NCI-H460 (cell line): ENCODE results near the gene PRKCA. TPM values are rescaled to one million over a fixed set of nuclear protein-coding genes. Genes with fewer than 3 reads are reported as not detected.

ENCODE experiments used
- DNase-seq: peaks from one replicate; pipeline ENCODE4 v3.0.0-alpha.2; 2016; ENCODE audit warnings: low read depth; ENCODE audit errors: extremely low read depth
- total RNA-seq: library from RNA; depleted of rRNA; stranded (reverse); fragments of >200 nt; shearing (Covaris generic); gene quantifications from 2 replicates; pipeline ENCODE4 v1.2.3, GENCODE V29; 2014

Gene PRKCA
- total RNA-seq, 1 experiment from 2014 or later, result 13.6 TPM

DNA sequence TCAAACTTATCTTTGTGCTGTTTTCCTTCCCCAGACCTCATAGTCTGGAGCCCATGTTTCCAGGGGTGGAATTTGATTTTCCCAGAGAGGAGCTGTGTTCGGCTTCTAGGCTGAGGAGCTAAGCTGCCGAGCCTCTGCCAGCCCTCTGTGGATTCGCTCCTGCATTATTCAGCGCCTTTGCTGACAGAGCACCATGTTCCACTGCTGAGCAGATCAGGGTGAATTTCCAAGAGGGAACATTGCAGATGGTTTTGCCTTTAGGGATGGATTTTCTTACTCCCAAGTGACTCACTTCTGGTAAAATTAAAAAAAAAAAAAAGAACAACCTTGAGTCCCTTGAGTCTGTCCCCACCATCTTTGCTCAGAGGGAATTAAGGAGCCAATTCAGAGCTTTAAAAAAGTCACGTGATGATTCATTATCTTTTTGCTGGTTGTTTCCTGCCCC, 229.5 kb downstream of the PRKCA start:
- DNase-seq, result no peak

DNA sequence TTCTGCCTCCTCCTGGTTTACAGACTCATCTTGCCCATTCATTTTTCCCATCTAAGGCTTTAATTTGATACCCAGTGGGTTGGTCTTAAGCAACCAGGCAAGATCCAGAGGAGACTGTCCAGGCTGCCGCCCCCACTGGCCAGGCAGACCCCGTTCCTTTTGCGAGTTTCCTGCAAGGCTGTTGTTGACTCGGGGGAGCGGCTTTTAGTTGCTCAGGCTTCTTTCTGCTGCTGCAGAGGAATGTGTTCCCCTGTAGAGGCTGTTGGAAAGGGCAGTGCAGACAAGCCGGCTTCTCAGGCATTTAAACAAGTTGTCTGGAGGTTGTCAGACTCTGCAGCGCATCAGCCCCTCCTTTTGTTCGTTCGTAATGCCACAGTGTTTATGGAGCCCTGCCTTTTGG, 231.2 kb downstream of the PRKCA start:
- DNase-seq, result no peak

- no peak for DNase-seq
These were observed 231.6 kb downstream of the PRKCA start for GRCh38 chr17:66533986-66534385.

DNA sequence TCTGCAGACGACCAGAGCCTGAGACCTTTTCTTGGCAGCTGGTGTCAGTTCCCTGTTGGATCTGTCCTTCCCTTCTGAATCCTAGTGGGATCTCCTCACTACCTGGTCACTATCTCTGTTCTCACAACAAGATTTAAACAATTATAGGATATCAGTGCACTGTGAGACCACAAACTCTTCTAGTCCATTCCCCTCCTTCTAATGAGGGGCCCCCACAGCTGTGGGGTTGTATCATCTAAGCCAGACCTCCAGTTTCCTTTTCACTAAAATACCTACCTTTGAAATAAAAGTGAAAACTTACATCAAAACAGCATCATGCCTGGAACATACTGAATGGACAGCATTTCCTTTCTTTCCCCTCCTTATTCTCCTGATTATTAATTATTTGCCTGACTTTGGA, 233.2 kb downstream of the PRKCA start:
- no peak for DNase-seq

GRCh38 chr17:66537502-66537901, 235.1 kb downstream of the PRKCA start:
- no peak for DNase-seq

GRCh38 chr17:66538776-66539175, 236.4 kb downstream of the PRKCA start:
- DNase-seq, result no peak

- DNase-seq, result no peak
These were observed 237.8 kb downstream of the PRKCA start for GRCh38 chr17:66540131-66540781.

GRCh38 chr17:66541461-66542128, 239.2 kb downstream of the PRKCA start:
- no peak for DNase-seq

GRCh38 chr17:66542129-66542966, 239.9 kb downstream of the PRKCA start:
- DNase-seq, result no peak

- DNase-seq, result no peak
These were observed 240.6 kb downstream of the PRKCA start for GRCh38 chr17:66542967-66543520.

GRCh38 chr17:66543526-66543925, 241.1 kb downstream of the PRKCA start:
- no peak for DNase-seq

GRCh38 chr17:66545918-66546317, 243.5 kb downstream of the PRKCA start:
- DNase-seq, result no peak

DNA sequence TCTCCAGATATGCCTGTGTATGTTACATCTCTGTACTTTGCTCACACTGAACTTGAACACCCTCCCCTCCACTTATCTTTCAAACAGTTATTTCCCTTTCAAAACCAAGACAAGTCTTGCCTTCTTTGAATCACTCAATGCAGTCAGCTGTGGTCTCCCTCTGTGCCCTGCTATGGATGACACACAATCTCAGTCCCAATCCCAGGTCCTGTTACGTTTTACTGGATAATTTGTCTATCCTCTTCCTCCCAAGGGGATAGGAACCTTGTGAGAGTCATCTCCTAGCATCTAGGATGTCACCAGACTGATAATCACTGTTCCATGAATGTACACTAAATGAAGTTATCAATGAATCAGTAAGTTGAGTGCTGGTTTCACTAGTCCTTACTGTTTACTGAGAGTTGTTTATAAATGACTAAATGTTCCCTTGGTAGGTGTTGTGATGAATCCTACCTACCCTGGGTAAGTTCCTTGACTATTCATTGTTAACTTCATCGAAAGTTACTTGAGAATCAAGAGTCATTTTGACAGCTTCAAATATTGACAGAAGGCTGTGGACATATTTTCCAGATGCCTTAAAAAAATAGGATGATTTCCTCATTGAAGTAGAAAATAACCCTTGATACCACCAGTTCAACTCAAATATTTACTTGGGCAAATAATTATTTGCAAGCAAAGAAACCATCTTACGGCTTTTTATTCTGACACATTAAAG, 244.9 kb downstream of the PRKCA start:
- no peak for DNase-seq

DNA sequence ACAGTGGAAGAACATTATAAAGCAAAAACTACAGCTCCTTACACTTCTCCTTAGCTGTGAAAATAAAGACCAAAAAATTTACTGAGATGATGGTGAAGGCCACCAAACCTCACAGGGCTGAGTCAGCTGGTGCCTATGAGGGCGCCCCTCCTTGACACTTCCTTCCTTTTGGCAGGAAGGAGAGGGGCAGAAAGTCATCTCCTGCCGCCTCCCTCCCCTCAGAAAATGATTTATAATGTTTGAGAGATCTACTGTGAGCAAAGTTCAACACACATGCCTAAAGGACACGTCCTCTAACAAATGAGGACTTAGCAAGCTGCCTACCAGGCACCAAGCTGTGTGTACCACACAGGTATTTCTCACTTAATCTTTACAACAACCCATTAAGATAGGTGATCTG, 245.7 kb downstream of the PRKCA start:
- DNase-seq, result no peak

DNA sequence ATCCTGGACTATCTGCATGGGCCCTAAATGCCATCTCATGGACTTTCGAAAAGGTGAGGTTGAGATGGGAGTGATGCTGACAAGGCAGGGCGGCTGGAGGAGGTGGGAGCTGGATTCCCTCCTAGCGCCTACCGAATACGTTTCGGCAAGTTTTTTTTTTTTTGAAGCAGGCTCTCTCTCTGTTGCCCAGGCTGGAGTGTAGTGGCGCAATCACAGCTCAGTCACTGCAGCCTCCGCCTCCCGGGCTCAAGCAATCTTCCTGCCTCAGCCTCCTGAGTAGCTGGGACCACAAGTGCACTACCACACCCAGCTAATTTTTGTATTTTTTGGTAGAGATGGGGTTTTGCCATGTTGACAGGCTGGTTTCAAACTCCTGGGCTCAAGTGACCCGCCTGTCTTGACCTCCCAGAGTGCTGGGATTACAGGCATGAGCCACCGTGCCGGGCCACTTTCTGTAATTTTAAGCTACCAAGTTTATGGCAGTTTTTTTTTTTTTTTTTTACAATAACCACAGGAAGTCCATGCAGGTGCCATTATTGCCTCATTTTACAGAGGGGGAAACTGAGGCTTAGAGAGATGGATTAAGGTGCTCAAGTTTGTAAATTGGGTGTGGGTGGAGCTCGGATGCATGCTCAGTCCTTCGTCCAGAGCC, 246.4 kb downstream of the PRKCA start:
- DNase-seq, result no peak

DNA sequence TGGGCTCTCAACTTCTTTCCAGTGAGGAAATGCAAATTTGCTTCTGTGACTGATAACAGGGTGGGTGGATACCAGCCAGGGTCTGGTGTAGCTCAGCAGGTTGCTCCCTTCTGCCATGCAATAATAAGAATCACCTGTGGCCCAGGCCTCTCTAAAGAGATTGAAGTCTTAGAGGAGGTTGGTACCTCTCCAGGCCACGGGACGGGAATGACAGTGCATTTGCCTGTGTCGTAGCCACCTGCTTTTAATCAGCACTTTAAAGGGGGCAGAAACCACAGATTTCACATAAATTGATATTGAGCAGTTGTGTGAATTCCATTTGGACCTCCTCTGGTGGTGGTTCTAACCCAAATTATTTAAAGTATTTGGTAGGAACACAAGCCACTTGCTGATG, 246.9 kb downstream of the PRKCA start:
- no peak for DNase-seq

GRCh38 chr17:66549731-66550207, 247.4 kb downstream of the PRKCA start:
- no peak for DNase-seq

DNA sequence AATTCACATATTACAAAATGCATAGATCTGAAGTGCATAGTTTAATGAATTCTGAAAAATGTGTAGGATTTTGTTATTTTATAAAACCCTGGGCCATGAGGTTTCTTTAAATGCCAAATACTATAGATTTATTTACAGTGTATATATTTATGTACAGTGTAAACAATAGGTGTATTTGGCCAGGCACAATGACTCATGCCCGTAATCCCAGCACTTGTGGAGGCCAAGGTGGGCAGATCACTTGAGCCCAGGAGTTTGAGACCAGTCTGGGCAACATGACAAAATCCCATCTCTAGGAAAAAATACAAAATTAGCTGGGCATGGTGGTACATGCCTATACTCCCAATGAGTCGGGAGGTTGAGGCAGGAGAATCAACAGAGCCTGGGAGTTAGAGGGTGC, 249.4 kb downstream of the PRKCA start:
- DNase-seq, result no peak

GRCh38 chr17:66552371-66552770, 250.0 kb downstream of the PRKCA start:
- no peak for DNase-seq

DNA sequence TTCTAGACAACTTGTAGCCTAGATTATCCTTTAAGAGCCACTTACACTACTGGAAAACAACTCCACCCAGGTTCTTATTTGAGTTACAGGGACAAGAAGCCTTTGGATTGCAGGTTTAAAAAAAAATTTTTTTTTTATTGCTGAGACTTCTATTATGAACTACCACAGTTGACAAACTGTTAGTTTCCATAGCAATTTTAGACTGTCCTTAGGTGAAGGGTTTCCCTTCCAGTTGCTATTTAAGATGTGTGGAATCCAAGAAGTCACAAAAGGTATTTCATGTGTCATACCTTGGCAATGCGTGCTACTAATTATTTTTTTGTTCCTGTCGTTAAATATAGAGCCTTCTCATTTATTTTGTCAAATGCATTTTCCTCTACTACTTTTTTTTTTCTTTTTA, 253.2 kb downstream of the PRKCA start:
- DNase-seq, result no peak
